Spinal cord (tissue), 10 donors: Measurements from ENCODE around the gene DLX2. TPM values are rescaled to one million over a fixed set of nuclear protein-coding genes. Genes with fewer than 3 reads are reported as not detected.
"Not testable (repeated sequence)": the region's sequence is repeated elsewhere in the genome, so short reads cannot be mapped to it uniquely, and the experiment has no call there.

Experiments
- DNase-seq, 6 donors: peaks; one replicate each; pipeline versions ENCODE4 v3.0.0 to v3.0.0-alpha.2; 2013 to 2015; ENCODE audit warnings: low spot score in 6 of 6, low read depth in 4 of 6
- H3K27ac ChIP-seq: one replicate; pipeline ENCODE4 v1.5.1; 2013; ENCODE audit warnings: low read depth, low read length, control low read depth
- H3K27me3 ChIP-seq: one replicate; pipeline ENCODE4 v1.6.1; 2013; ENCODE audit warnings: low read length; ENCODE audit not compliant: control insufficient read depth, insufficient read depth
- H3K36me3 ChIP-seq: one replicate; pipeline ENCODE4 v1.6.1; 2013; ENCODE audit warnings: low read length; ENCODE audit not compliant: control insufficient read depth, insufficient read depth
- H3K4me1 ChIP-seq: one replicate; pipeline ENCODE4 v1.6.1; 2013; ENCODE audit warnings: low read length; ENCODE audit not compliant: control insufficient read depth, insufficient read depth
- H3K4me3 ChIP-seq: one replicate; pipeline ENCODE4 v1.5.1; 2013; ENCODE audit warnings: low read depth, low read length, control low read depth
- H3K9me3 ChIP-seq: one replicate; pipeline ENCODE4 v1.6.1; 2013; ENCODE audit warnings: low read length; ENCODE audit not compliant: control insufficient read depth, insufficient read depth
- WGBS: methylation state at CpG from one replicate; pipeline ENCODE4 v1.1.5; 2013; ENCODE audit warnings: missing lambda C conversion rate; ENCODE audit not compliant: insufficient coverage; 5-methylcytosine and 5-hydroxymethylcytosine counted together
- long read RNA-seq, 4 donors: transcript quantifications; one replicate each; lab custom pipeline, GENCODE V29; 2026
- polyA plus RNA-seq, 2 donors: library from polyadenylated mRNA; unstranded; fragments of 120-200 nt; gene quantifications; one replicate each; pipeline ENCODE4 v1.2.1, GENCODE V29; 2013; ENCODE audit not compliant: insufficient read length in 2 of 2
- total RNA-seq, 2 donors: library from RNA; depleted of rRNA in 1 of 2; stranded (reverse); fragments of 120-200 nt in 1 of 2; fragments of >200 nt in 1 of 2; gene quantifications; one replicate each; pipeline versions ENCODE4 v1.2.3 to v1.2.4, GENCODE V29; 2013 to 2014
- donor health status: healthy.

Gene DLX2
- under 1 TPM in 1 of 2 donors, not detected in 1; 0.28 TPM for total RNA-seq
- polyA plus RNA-seq, result not detected
- long read RNA-seq, donor 1, result 0 reads
- long read RNA-seq, donor 2, result 0 reads
- long read RNA-seq, donor 3, result 0 reads
- long read RNA-seq, donor 4, result 0 reads

DNA sequence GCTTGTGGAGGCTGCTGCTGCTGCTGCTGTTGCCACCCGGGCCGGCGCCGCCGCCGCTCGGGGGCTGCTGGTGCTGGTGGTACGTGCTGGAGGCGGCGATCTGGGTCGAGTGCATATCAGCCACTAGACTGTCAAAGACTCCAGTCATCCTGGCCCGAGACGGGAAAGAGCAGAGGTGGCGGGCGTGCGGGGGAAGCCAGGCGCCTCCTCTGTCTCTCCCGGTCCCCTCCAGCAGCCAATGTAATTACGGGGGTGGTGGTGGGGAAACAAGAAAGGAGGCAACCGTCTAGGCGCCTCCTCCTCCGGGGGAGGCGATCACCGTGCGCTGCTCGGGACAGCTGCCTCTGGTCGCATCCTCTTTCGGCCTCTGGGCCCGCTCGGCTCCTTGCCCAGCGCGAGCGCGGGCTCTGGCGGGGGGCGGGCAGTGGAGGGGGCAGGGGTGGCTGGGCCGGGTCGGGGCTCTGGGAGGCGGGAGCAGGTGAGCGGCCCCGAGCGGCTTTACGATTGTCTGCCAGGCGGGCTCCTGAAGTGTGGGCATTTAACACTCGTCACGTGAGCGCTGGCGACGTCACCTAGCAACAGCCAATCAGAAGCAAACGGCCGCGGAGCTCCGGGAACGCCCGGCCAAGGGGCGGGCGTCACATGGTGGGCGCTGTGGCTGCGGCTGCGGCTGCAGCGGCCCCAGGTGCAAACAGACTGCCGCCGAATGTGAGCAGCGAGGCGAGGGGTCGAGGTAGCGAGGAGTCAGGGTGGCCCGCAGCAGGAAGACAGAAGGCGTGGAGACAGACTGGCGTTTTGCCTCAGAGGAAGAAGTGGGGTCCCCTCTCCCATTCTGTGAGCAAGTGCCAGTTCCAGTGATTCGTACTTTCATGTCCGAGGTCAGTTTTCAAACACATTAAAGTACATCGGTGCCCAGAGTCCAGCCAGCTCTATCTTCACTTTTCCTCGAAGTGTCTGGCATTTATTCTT, at the start of gene DLX2:
Gene DLX2 (minus strand): TSS at position 510 of the 969 bp plus-strand sequence. CDS start 362 bp downstream, at position 148.
- H3K27ac ChIP-seq, result no peak within 1 kb of the TSS
- DNase-seq, result peak in 5 of 6 donors; percentile 53 to 95 (median 66)
- peaks cover 100% of the 10 kb centered on the region for H3K27me3 ChIP-seq
- peak within 1 kb of the TSS; percentile 32 for H3K4me3 ChIP-seq
- H3K4me1 ChIP-seq, result peaks cover 59% of the 10 kb centered on the region
- no peaks in the 10 kb centered on the region for H3K36me3 ChIP-seq
- under 1% methylated on average over 66 of the region's 74 CpGs for WGBS
- no peaks in the 10 kb centered on the region for H3K9me3 ChIP-seq

DNA sequence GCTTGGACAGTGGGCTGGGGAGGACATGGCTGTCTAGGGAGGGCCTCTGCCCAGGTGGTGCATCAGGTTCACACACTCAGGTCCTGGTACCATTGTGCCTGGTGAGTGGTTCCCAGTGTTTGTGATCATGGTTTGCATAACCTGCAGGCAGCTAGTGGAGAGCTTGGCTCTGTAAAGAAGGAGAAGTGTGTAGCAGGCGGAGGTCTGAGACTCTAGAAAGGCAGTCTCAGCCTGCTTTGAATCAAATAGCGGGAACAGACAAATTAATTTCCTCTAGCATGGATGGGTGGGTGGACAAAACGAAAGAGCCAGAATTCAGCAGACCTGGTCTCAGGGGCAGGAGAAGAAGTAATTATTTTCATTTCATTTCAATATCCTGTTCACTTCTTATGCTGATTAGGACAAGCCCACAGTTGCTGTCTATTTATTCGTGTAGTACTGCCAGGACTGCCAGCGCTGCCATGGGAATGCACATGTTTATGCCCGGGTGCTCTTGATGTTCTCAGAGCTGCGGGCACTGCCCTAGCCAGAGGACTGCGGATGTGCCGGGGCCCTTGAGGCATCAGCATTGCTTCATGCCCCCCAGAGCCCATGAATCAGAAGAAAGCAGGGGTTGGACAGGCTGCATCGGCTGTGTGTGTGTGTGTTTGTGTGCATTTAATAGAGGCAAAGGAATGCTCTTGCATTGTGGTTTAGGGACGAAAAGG, 45.4 kb upstream of the DLX2 start:
- H3K4me1 ChIP-seq, result peaks cover 15% of the 10 kb centered on the region
- WGBS, result 36% methylated on average over 7 of the region's 11 CpGs
- no peaks in the 10 kb centered on the region for H3K27me3 ChIP-seq
- H3K9me3 ChIP-seq, result no peaks in the 10 kb centered on the region
- peak in 2 of 6 donors; percentile 43 to 47 for DNase-seq
- no peak overlapping the region for H3K4me3 ChIP-seq
- H3K27ac ChIP-seq, result no peak overlapping the region
- no peaks in the 10 kb centered on the region for H3K36me3 ChIP-seq

DNA sequence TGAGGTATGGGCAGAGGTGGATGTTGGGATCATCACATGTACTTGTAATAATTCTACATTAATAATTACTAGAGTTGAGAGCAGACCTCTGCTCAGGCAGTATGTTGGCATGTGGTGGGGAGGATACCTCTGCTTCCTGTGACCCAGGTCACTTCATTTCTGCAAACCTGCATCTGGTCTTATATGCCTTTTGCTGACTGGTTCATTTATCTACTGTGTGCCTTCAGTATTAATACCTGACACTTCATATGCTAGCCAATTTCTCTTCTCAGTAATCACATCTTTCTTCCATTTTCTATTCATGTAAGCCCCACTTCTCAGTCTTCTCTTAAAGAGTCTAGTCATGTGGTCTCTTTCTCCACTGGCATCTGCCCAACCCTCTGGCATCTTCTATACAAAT, 41.1 kb upstream of the DLX2 start:
- no peaks in the 10 kb centered on the region for H3K27me3 ChIP-seq
- no peaks in the 10 kb centered on the region for H3K9me3 ChIP-seq
- peaks cover 15% of the 10 kb centered on the region for H3K4me1 ChIP-seq
- H3K27ac ChIP-seq, result no peak overlapping the region
- H3K4me3 ChIP-seq, result no peak overlapping the region
- no peaks in the 10 kb centered on the region for H3K36me3 ChIP-seq
- DNase-seq, result no peak

DNA sequence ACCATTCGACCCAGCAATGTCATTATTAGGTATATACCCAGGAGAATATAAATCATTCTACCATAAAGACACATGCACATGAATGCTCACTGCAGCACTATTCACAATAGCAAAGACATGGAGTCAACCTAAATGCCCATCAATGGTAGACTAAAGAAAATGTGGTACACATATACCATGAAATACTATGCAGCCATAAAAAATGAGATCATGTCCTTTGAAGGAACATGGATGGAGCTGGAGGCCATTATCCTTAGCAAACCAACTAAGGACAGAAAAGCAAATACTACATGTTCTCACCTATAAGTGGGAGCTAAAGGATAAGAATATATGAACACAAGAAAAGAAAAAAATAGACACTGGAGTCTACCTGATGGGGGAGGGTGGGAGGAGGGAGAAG, 36.0 kb upstream of the DLX2 start:
- H3K4me3 ChIP-seq, H3K9me3 ChIP-seq, H3K27ac ChIP-seq, H3K27me3 ChIP-seq, DNase-seq, H3K36me3 ChIP-seq, H3K4me1 ChIP-seq: not testable (repeated sequence)
- WGBS, result no CpG with 5 or more reads among the region's 1 CpG

DNA sequence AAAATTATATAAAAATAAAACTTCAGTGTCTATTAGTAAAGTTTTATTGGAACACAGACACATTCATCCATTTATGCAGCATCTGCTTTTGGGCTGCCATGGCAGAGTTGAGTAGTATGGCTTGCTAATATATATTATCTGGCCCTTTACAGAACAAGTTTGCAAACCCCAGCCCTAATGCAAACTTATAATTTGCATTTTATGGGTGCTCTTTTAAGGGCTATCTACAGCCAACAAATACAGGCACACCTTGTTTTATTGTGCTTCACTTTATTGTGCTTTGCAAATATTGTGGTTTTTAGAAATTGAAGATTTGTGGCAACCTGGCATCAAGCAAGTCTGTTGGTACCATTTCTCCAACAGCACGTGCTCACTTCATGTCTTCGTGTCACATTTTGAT, 35.2 kb upstream of the DLX2 start:
- H3K27ac ChIP-seq, result no peak overlapping the region
- no peaks in the 10 kb centered on the region for H3K36me3 ChIP-seq
- H3K9me3 ChIP-seq, result no peaks in the 10 kb centered on the region
- no peak for DNase-seq
- H3K4me3 ChIP-seq, result no peak overlapping the region
- H3K4me1 ChIP-seq, result no peaks in the 10 kb centered on the region
- WGBS, result no CpG with 5 or more reads among the region's 2 CpGs
- H3K27me3 ChIP-seq, result no peaks in the 10 kb centered on the region

DNA sequence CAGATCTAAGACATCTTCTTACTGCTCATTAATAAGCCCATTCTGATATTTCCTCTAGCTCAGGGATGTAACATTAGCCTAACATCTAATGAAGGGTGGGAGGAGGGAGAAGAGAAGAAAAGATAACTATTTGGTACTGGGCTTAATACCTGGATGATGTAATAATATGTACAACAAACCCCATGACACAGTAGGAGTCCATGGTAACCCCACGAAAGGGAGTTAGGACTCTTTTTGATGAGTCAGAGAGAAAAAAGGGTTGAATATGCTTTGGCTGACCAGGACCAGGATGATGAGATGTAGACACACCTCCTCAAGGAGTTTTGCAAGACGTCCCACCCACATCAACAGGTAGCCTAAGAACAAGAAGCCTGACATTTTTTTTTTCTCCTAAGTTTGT, 34.4 kb upstream of the DLX2 start:
- H3K4me3 ChIP-seq, result no peak overlapping the region
- H3K27me3 ChIP-seq, result no peaks in the 10 kb centered on the region
- DNase-seq, result no peak
- no peaks in the 10 kb centered on the region for H3K4me1 ChIP-seq
- WGBS, result no CpG with 5 or more reads among the region's 2 CpGs
- H3K9me3 ChIP-seq, result no peaks in the 10 kb centered on the region
- H3K36me3 ChIP-seq, result no peaks in the 10 kb centered on the region
- no peak overlapping the region for H3K27ac ChIP-seq

DNA sequence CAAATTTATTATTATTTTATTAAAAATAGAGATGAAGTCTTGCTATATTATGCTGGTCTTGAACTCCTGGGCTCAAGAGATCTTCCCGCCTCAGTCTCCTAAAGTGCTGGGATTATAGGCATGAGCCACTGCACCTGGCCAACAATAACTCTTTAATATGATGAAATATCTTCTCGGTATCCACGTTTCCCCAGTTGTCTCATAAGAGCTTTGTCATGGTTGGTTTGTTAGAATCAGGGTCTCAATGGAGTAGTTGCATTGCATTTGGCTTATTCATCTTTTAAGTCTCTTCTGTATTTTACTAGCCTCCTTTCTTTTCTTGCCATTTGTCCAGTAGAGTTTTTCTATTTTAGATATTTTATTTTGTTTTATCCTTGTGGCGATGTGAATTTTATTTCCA, 32.7 kb upstream of the DLX2 start:
- Histone ChIP-seq H3K27ac (no peak overlapping the region), H3K9me3 (no peaks in the 10 kb centered on the region), H3K4me3 (no peak overlapping the region), H3K36me3 (no peaks in the 10 kb centered on the region), H3K27me3 (no peaks in the 10 kb centered on the region), H3K4me1 (no peaks in the 10 kb centered on the region)
- WGBS, result no CpG with 5 or more reads among the region's 4 CpGs
- DNase-seq, result peak in 1 of 6 donors; percentile 18

DNA sequence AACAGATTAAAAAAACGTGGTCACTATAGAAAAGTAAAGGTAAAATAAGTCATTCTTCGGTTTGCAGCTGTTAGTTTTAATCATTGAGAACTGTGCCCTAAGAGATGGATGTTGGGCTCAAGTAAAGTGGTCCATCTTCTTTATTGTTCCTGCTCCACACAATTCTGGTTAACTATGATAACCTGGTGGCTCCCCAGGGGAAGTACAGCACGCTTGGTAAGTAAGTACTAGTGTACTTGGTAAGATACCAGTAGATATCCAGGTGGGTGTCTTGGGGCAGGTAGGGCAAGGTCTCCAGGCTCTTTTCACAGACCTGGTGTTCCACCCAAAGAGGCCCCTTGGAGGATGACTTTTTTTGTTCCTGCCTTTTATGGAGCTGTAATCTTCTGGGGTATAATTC, 31.6 kb upstream of the DLX2 start:
- Histone ChIP-seq H3K4me3 (no peak overlapping the region), H3K27ac (no peak overlapping the region), H3K9me3 (no peaks in the 10 kb centered on the region), H3K27me3 (no peaks in the 10 kb centered on the region), H3K36me3 (no peaks in the 10 kb centered on the region), H3K4me1 (no peaks in the 10 kb centered on the region)
- 100% methylated on average over 1 of the region's 3 CpGs for WGBS
- DNase-seq, result no peak

DNA sequence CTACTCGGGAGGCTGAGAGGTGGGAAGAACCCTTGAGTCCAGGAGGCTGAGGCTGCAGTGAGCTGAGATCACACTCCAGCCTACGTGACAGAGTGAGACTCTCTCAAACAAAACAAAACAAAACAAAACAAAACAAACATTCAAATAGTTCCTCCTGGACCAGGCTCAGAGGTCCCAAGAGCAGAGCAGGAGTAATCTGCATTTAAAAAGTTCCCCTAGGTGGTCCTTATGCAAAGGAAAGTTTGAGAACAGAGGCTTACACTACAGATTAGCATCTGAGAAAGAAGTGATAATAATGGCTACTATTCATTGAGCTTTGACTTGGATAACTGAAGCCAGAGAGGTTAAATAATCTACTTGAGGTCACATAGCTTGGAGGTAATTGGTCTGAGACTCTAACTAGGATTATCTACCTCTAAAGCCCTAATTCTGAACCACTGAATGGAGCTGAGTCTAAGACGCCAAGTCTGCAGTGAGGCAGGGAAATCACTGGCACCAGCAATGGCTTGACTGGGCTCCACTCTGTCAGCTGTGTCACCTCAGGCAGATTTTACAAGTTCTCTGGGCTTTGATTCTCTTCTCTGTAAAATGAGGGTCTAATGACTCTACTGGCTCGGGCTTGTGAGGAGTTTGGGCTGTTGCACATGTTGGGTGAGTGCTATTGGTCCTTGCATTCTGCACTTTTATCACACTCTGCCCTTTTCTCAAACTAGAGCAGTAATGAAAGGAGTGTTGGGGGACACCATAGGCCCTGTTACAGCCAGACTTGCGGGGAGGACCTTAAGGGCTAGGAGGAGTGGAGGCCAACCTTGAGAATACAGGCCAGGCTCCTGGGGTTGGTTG, 29.2 kb upstream of the DLX2 start:
- DNase-seq, result no peak
- Histone ChIP-seq H3K27me3 (no peaks in the 10 kb centered on the region), H3K4me3 (no peak overlapping the region), H3K27ac (no peak overlapping the region), H3K4me1 (no peaks in the 10 kb centered on the region), H3K9me3 (no peaks in the 10 kb centered on the region), H3K36me3 (no peaks in the 10 kb centered on the region)
- 59% methylated on average over 3 of the region's 5 CpGs for WGBS
